K562 (cell line): ENCODE data around the gene CDHR2. TPM values are rescaled to one million over a fixed set of nuclear protein-coding genes. Genes with fewer than 3 reads are reported as not detected.
A peak's percentile ranks its signal among the peaks of the same experiment; 100 is the strongest.

ENCODE experiments used
- BRCA1 ChIP-seq, 2 experiments: fragments of 450-650 bp in 1 of 2; sonication (generic) in 1 of 2; formaldehyde crosslinking in 1 of 2; IDR thresholded peaks; 2 replicates each; pipeline versions ENCODE4 v1.5.0 to v1.6.1; 2017 to 2020; ENCODE audit warnings: mild to moderate bottlenecking in 1 of 2, missing genetic modification reagents in 1 of 2
- CEBPG ChIP-seq, 3 experiments: fragments of 200-800 bp in 1 of 3; sonication (Bioruptor generic) in 1 of 3; sonication (generic) in 1 of 3; formaldehyde crosslinking in 1 of 3; IDR thresholded peaks in 2 of 3; conservative IDR thresholded peaks in 1 of 3; 2 replicates each; pipeline versions ENCODE4 v1.6.1 to v1.8.0; 2016 to 2022; ENCODE audit warnings: missing compliant biosample characterization in 2 of 3, missing genetic modification characterization in 2 of 3, mild to moderate bottlenecking in 1 of 3, missing genetic modification reagents in 1 of 3
- EZH2 ChIP-seq: IDR thresholded peaks from 2 replicates; pipeline ENCODE4 v1.6.1; 2012; ENCODE audit warnings: low read depth, mild to moderate bottlenecking, inconsistent platforms, low read length, borderline replicate concordance
- HDAC2 ChIP-seq: fragments of 450-650 bp; IDR thresholded peaks from 2 replicates; pipeline ENCODE4 v1.6.1; 2016; ENCODE audit warnings: mild to moderate bottlenecking
- HMGN3 ChIP-seq: IDR thresholded peaks from 2 replicates; pipeline ENCODE4 v1.6.1; 2011; ENCODE audit warnings: borderline replicate concordance, low read depth, mild to moderate bottlenecking, mixed read lengths, low read length; ENCODE audit not compliant: insufficient read length; ENCODE audit errors: extremely low read depth
- KDM4B ChIP-seq, 2 experiments: fragments of 450-650 bp in 1 of 2; sonication (generic) in 1 of 2; IDR thresholded peaks; 2 replicates each; pipeline ENCODE4 v1.6.1; 2016 to 2017; ENCODE audit warnings: borderline replicate concordance in 2 of 2, antibody characterized with exemption in 1 of 2, low read depth in 1 of 2, mild to moderate bottlenecking in 1 of 2
- MCM3 ChIP-seq: fragments of 450-650 bp; IDR thresholded peaks from 2 replicates; pipeline ENCODE4 v1.6.1; 2016
- MEIS2 ChIP-seq: fragments of 450-650 bp; IDR thresholded peaks from 2 replicates; pipeline ENCODE4 v1.6.1; 2014; ENCODE audit warnings: mild to moderate bottlenecking; ENCODE audit not compliant: partially characterized antibody
- NONO ChIP-seq, 2 experiments: fragments of 200-400 bp in 1 of 2; fragments of 450-650 bp in 1 of 2; formaldehyde crosslinking in 1 of 2; IDR thresholded peaks; 2 replicates each; pipeline ENCODE4 v1.6.1; 2017; ENCODE audit warnings: low read depth in 2 of 2, mild to moderate bottlenecking in 2 of 2, moderate library complexity in 2 of 2, low read length in 1 of 2
- RAD51 ChIP-seq: fragments of 450-650 bp; IDR thresholded peaks from 2 replicates; pipeline ENCODE4 v1.7.1; 2016; ENCODE audit warnings: low read depth, mild to moderate bottlenecking, borderline replicate concordance
- RBBP5 ChIP-seq: fragments of 200-600 bp; sonication (generic); IDR thresholded peaks from 2 replicates; pipeline ENCODE4 v1.6.1; 2012; ENCODE audit warnings: borderline replicate concordance, mild to moderate bottlenecking, low read length, control low read depth, inconsistent platforms; ENCODE audit not compliant: insufficient read depth, poor library complexity, severe bottlenecking
- SIRT6 ChIP-seq: IDR thresholded peaks from one replicate; pipeline ENCODE4 v1.6.1; 2012; ENCODE audit warnings: low read depth, mild to moderate bottlenecking, control low read depth, inconsistent platforms, low read length, moderate library complexity
- SMARCC2 ChIP-seq: fragments of 450-650 bp; IDR thresholded peaks from 2 replicates; pipeline ENCODE4 v1.6.1; 2017; ENCODE audit warnings: antibody characterized with exemption, moderate library complexity, mild to moderate bottlenecking, low read depth
- SREBF1 ChIP-seq: fragments of 150-350 bp; IDR thresholded peaks from 2 replicates; pipeline ENCODE4 v1.6.1; 2014; ENCODE audit warnings: antibody characterized with exemption, low read depth, low read length, borderline replicate concordance
- ZNF274 ChIP-seq: IDR thresholded peaks from 2 replicates; pipeline ENCODE4 v1.6.1; 2011; ENCODE audit warnings: low read depth, mild to moderate bottlenecking, low read length, moderate library complexity, borderline replicate concordance
- ZNF408 ChIP-seq: fragments of 250-450 bp; sonication (Bioruptor Pico); IDR thresholded peaks from 2 replicates; pipeline ENCODE4 v1.4.0; 2020; ENCODE audit warnings: low read depth, mild to moderate bottlenecking, moderate library complexity
- ZNF444 ChIP-seq: fragments of 250-450 bp; sonication (Bioruptor Pico); IDR thresholded peaks from 2 replicates; pipeline ENCODE4 v1.4.0; 2020; ENCODE audit warnings: mild to moderate bottlenecking, moderate library complexity
- ZNF507 ChIP-seq: conservative IDR thresholded peaks from 2 replicates; pipeline ENCODE4 v1.6.1; 2017; ENCODE audit warnings: missing genetic modification characterization, missing compliant biosample characterization
- ZNF75A ChIP-seq: fragments of 450-650 bp; formaldehyde crosslinking; IDR thresholded peaks from 2 replicates; pipeline ENCODE4 v1.4.0; 2020; ENCODE audit warnings: mild to moderate bottlenecking
- ZNF785 ChIP-seq: fragments of 250-450 bp; sonication (Bioruptor Pico); IDR thresholded peaks from 2 replicates; pipeline ENCODE4 v1.4.0; 2020; ENCODE audit warnings: mild to moderate bottlenecking
- polyA plus RNA-seq, 8 experiments: library from polyadenylated mRNA; depleted of rRNA in 4 of 8; stranded (reverse) in 5 of 8; unstranded in 3 of 8; fragments of >200 nt; fragmentation: Nextera tagmentation in 2 of 8; fragmentation: Illumina TruSeq in 1 of 8; extraction: Ambion mirVana in 2 of 8; extraction: Trizol in 1 of 8; gene quantifications; 2 replicates each; pipeline versions ENCODE4 v1.2.1 to v1.2.3, GENCODE V29; 2011 to 2014; ENCODE audit warnings: inconsistent platforms in 1 of 8, missing spikeins in 1 of 8
- total RNA-seq, 7 experiments: library from RNA; depleted of rRNA in 6 of 7; stranded (reverse); fragments of >200 nt in 6 of 7; fragmentation: Illumina TruSeq in 2 of 7; extraction: Trizol in 2 of 7; gene quantifications; 2 replicates each; pipeline versions ENCODE4 v1.2.1 to v1.2.3, GENCODE V29; 2011 to 2021; ENCODE audit warnings: low replicate concordance in 1 of 7
- TF ChIP-seq, protein P1 (sequence below): sonication (generic); formaldehyde crosslinking; IDR thresholded peaks from 2 replicates; pipeline ENCODE4 v1.8.0; 2022; ENCODE audit warnings: mild to moderate bottlenecking, low read depth, missing genetic modification reagents
- TF ChIP-seq, protein P2 (sequence below), 2 experiments: IDR thresholded peaks; 2 replicates each; pipeline ENCODE4 v1.6.1; 2012; ENCODE audit warnings: improper control_type of control experiment in 2 of 2, low read depth in 2 of 2, low read length in 2 of 2, borderline replicate concordance in 1 of 2
- TF ChIP-seq, protein P3 (sequence below), 2 experiments: fragments of 450-650 bp in 1 of 2; sonication (generic) in 1 of 2; formaldehyde crosslinking; conservative IDR thresholded peaks; 2 replicates each; pipeline versions ENCODE4 v1.4.0 to v1.8.1; 2020 to 2022; ENCODE audit warnings: mild to moderate bottlenecking in 1 of 2, missing genetic modification reagents in 1 of 2

CDHR2 gene
- total and polyA plus RNA-seq, 9 of the 15 experiments (the other 6 are each of a cell fraction or from before 2014, with no cell fraction given) = 0.01 to 0.62 (median 0.09) TPM; not detected in 2

DNA sequence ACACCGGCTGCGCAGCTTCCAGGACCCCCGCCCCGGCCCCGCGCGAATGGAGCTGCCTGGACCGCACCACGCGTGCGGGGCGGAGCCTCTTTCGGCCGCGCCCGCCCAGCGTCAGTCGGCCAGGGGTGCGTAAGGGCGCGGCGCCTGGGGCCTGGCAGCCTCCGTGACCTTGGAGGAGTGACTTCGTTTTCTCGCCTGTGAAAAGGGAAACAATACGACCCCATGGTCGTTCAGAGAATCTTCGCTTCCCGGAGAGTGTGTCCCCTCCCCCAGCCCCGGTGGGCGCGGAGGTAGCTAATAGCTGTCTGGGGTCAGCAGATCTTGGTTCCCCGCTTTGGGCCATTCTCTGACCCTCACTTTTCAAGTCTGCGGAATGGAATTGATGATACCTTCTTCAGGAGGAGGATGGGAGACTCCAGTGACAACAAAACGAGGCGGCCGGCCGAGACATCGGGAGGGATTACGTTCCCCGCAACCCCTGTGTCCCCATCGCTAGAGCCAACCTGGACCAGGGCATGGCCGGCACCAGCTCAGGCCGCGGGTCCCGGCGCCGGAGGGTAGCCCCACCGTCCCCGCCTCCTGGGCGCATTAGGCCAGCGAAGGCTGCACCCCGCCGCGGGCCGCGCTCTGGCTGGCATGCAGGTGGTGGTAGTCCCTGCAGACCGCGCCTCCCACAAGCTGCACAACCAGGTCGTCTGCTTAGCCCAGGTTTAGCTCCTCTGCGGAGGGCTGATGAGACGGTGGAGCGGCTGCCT lies 5.5 kb upstream of the CDHR2 start (continued):
- no peak for TF ChIP-seq NONO (IDR thresholded peaks at IDR 0.05; ENCODE audit: low read depth in 2 of 2, low read length in 1 of 2)
- TF ChIP-seq RBBP5 = no peak
- no peak for TF ChIP-seq ZNF444 (CRISPR knock-in tag)
- no peak for TF ChIP-seq ZNF507 (tag)
- no peak for TF ChIP-seq SIRT6
- no peak for TF ChIP-seq ZNF408 (CRISPR knock-in tag)
- TF ChIP-seq MEIS2 = peak; percentile 4
- TF ChIP-seq ZNF785 (CRISPR knock-in tag) = no peak
- TF ChIP-seq EZH2 = no peak
- TF ChIP-seq, protein P1, sequence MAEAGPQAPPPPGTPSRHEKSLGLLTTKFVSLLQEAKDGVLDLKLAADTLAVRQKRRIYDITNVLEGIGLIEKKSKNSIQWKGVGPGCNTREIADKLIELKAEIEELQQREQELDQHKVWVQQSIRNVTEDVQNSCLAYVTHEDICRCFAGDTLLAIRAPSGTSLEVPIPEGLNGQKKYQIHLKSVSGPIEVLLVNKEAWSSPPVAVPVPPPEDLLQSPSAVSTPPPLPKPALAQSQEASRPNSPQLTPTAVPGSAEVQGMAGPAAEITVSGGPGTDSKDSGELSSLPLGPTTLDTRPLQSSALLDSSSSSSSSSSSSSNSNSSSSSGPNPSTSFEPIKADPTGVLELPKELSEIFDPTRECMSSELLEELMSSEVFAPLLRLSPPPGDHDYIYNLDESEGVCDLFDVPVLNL (CRISPR knock-in tag) = no peak
- no peak for TF ChIP-seq SREBF1
- TF ChIP-seq MCM3 = no peak
- no peak for TF ChIP-seq KDM4B (IDR thresholded peaks at IDR 0.05; ENCODE audit: borderline replicate concordance in 2 of 2, low read depth in 1 of 2)
- TF ChIP-seq RAD51 = no peak
- TF ChIP-seq, protein P2, sequence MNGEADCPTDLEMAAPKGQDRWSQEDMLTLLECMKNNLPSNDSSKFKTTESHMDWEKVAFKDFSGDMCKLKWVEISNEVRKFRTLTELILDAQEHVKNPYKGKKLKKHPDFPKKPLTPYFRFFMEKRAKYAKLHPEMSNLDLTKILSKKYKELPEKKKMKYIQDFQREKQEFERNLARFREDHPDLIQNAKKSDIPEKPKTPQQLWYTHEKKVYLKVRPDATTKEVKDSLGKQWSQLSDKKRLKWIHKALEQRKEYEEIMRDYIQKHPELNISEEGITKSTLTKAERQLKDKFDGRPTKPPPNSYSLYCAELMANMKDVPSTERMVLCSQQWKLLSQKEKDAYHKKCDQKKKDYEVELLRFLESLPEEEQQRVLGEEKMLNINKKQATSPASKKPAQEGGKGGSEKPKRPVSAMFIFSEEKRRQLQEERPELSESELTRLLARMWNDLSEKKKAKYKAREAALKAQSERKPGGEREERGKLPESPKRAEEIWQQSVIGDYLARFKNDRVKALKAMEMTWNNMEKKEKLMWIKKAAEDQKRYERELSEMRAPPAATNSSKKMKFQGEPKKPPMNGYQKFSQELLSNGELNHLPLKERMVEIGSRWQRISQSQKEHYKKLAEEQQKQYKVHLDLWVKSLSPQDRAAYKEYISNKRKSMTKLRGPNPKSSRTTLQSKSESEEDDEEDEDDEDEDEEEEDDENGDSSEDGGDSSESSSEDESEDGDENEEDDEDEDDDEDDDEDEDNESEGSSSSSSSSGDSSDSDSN (IDR thresholded peaks at IDR 0.05; ENCODE audit: borderline replicate concordance in 1 of 2, low read depth in 2 of 2, low read length in 2 of 2) = peak in 1 of 2 experiments; percentile 31; a peak in 1 of 4 replicates
- TF ChIP-seq ZNF75A (CRISPR knock-in tag) = no peak
- no peak for TF ChIP-seq SMARCC2
- no peak for TF ChIP-seq CEBPG (CRISPR knock-in tag; IDR thresholded peaks at IDR 0.05)
- no peak for TF ChIP-seq CEBPG (tag; conservative IDR thresholded peaks at IDR 0.05 in 1 of 2, IDR thresholded peaks at IDR 0.05 in 1 of 2)
- no peak for TF ChIP-seq BRCA1 (IDR thresholded peaks at IDR 0.05)
- TF ChIP-seq BRCA1 (CRISPR knock-in tag; IDR thresholded peaks at IDR 0.05) = no peak
- 0 out of 2 replicates have a peak, but pooled peaks have one; percentile 24 for TF ChIP-seq HDAC2
- TF ChIP-seq, protein P3, sequence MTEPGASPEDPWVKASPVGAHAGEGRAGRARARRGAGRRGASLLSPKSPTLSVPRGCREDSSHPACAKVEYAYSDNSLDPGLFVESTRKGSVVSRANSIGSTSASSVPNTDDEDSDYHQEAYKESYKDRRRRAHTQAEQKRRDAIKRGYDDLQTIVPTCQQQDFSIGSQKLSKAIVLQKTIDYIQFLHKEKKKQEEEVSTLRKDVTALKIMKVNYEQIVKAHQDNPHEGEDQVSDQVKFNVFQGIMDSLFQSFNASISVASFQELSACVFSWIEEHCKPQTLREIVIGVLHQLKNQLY (CRISPR knock-in tag; conservative IDR thresholded peaks at IDR 0.05) = no peak
- TF ChIP-seq HMGN3 = peak; percentile 6
- no peak for TF ChIP-seq ZNF274
